H9 (cell line): ENCODE data around the gene CRYM. TPM values are rescaled to one million over a fixed set of nuclear protein-coding genes. Genes with fewer than 3 reads are reported as not detected.

Experiments
- DNase-seq: peaks from one replicate; pipeline ENCODE4 v3.0.0-alpha.2; 2017
- H2AFZ ChIP-seq: one replicate; pipeline ENCODE4 v1.6.1; 2013; ENCODE audit warnings: mild to moderate bottlenecking, low read length, control low read depth, moderate library complexity
- H2AK5ac ChIP-seq: 2 replicates; pipeline ENCODE4 v1.6.1; 2013; ENCODE audit warnings: low read length, control low read depth, mixed read lengths; ENCODE audit not compliant: insufficient read length
- H2BK120ac ChIP-seq: one replicate; pipeline ENCODE4 v1.6.1; 2013; ENCODE audit warnings: low read depth, mild to moderate bottlenecking, low read length, control low read depth, inconsistent platforms; ENCODE audit not compliant: poor library complexity, severe bottlenecking
- H2BK12ac ChIP-seq: 2 replicates; pipeline ENCODE4 v1.6.1; 2013; ENCODE audit warnings: low read length, control low read depth, mixed read lengths, low read depth; ENCODE audit not compliant: insufficient read length
- H2BK15ac ChIP-seq: 2 replicates; pipeline ENCODE4 v1.6.1; 2013; ENCODE audit warnings: low read depth, low read length, control low read depth
- H2BK20ac ChIP-seq: one replicate; pipeline ENCODE4 v1.6.1; 2013; ENCODE audit warnings: low read depth, mild to moderate bottlenecking, low read length, control low read depth, inconsistent platforms; ENCODE audit not compliant: poor library complexity, severe bottlenecking
- H2BK5ac ChIP-seq: 2 replicates; pipeline ENCODE4 v1.6.1; 2013; ENCODE audit warnings: low read length, control low read depth, mixed read lengths; ENCODE audit not compliant: insufficient read length
- H3K14ac ChIP-seq: 2 replicates; pipeline ENCODE4 v1.6.1; 2013; ENCODE audit warnings: low read length, control low read depth; ENCODE audit not compliant: insufficient read depth
- H3K18ac ChIP-seq: 2 replicates; pipeline ENCODE4 v1.6.1; 2013; ENCODE audit warnings: low read depth, mild to moderate bottlenecking, mixed read lengths, low read length, control low read depth; ENCODE audit not compliant: insufficient read length
- H3K23ac ChIP-seq: 2 replicates; pipeline ENCODE4 v1.6.1; 2013; ENCODE audit warnings: low read length, control low read depth, mixed read lengths, low read depth; ENCODE audit not compliant: insufficient read length
- H3K23me2 ChIP-seq: 2 replicates; pipeline ENCODE4 v1.6.1; 2013; ENCODE audit warnings: low read depth, mild to moderate bottlenecking, mixed read lengths, low read length, control low read depth; ENCODE audit not compliant: insufficient read length, poor library complexity, severe bottlenecking
- H3K27ac ChIP-seq: 2 replicates; pipeline ENCODE4 v1.5.1; 2013; ENCODE audit warnings: low read length, control low read depth, mixed read lengths, low read depth; ENCODE audit not compliant: insufficient read length
- H3K27me3 ChIP-seq: 2 replicates; pipeline ENCODE4 v1.6.1; 2013; ENCODE audit warnings: low read length, control low read depth, inconsistent platforms; ENCODE audit not compliant: insufficient read depth
- H3K4ac ChIP-seq: 2 replicates; pipeline ENCODE4 v1.6.1; 2013; ENCODE audit warnings: low read depth, mild to moderate bottlenecking, control low read depth, inconsistent platforms, low read length, moderate library complexity
- H3K4me1 ChIP-seq: 2 replicates; pipeline ENCODE4 v1.6.1; 2013; ENCODE audit warnings: low read length, control low read depth, inconsistent platforms; ENCODE audit not compliant: insufficient read depth
- H3K4me2 ChIP-seq: 2 replicates; pipeline ENCODE4 v1.6.1; 2013; ENCODE audit warnings: low read length, control low read depth, mixed read lengths; ENCODE audit not compliant: insufficient read length, insufficient read depth
- H3K56ac ChIP-seq: 2 replicates; pipeline ENCODE4 v1.6.1; 2013; ENCODE audit warnings: low read depth, mild to moderate bottlenecking, mixed read lengths, low read length, control low read depth; ENCODE audit not compliant: insufficient read length
- H3K79me1 ChIP-seq: 2 replicates; pipeline ENCODE4 v1.6.1; 2013; ENCODE audit warnings: low read depth, mild to moderate bottlenecking, moderate library complexity, low read length, control low read depth, inconsistent platforms; ENCODE audit not compliant: insufficient read depth, poor library complexity, severe bottlenecking
- H3K79me2 ChIP-seq: 2 replicates; pipeline ENCODE4 v1.6.1; 2013; ENCODE audit warnings: low read length, control low read depth, inconsistent platforms; ENCODE audit not compliant: insufficient read depth
- H3K9ac ChIP-seq: 2 replicates; pipeline ENCODE4 v1.6.1; 2013; ENCODE audit warnings: low read length, control low read depth, mixed read lengths; ENCODE audit not compliant: insufficient read length; ENCODE audit errors: extremely low read depth
- H3K9me3 ChIP-seq: one replicate; pipeline ENCODE4 v1.6.1; 2013; ENCODE audit warnings: low read depth, low read length, inconsistent platforms; ENCODE audit not compliant: control insufficient read depth
- H3T11ph ChIP-seq: one replicate; pipeline ENCODE4 v1.6.1; 2013; ENCODE audit warnings: mild to moderate bottlenecking, low read length, control low read depth, inconsistent platforms
- H4K20me1 ChIP-seq: one replicate; pipeline ENCODE4 v1.6.1; 2013; ENCODE audit not compliant: control insufficient read depth, insufficient read length, insufficient read depth
- H4K5ac ChIP-seq: 2 replicates; pipeline ENCODE4 v1.6.1; 2013; ENCODE audit warnings: low read depth, mild to moderate bottlenecking, mixed read lengths, low read length, control low read depth; ENCODE audit not compliant: insufficient read length
- H4K8ac ChIP-seq: replicated peaks from 2 replicates; pipeline ENCODE4 v1.6.1; 2013; ENCODE audit warnings: low read length, control low read depth, mixed read lengths, low read depth; ENCODE audit not compliant: insufficient read length
- H4K91ac ChIP-seq: 2 replicates; pipeline ENCODE4 v1.6.1; 2013; ENCODE audit warnings: low read depth, mild to moderate bottlenecking, moderate library complexity, mixed read lengths, low read length, control low read depth; ENCODE audit not compliant: insufficient read length
- H3K27ac Mint-ChIP-seq, 3 experiments: 2 replicates in 2 of 3; 3 replicates in 1 of 3; pipeline ENCODE4 v1.8.0; 2020 to 2021; ENCODE audit warnings: mixed read lengths in 3 of 3, mild to moderate bottlenecking in 1 of 3, moderate library complexity in 1 of 3
- H3K27me3 Mint-ChIP-seq: 2 replicates; pipeline ENCODE4 v1.8.0; 2021; ENCODE audit warnings: low read depth, mild to moderate bottlenecking, moderate library complexity, mixed read lengths
- H3K36me3 Mint-ChIP-seq, 3 experiments: 2 replicates in 2 of 3; 3 replicates in 1 of 3; pipeline ENCODE4 v1.8.0; 2020 to 2021; ENCODE audit warnings: low read depth in 3 of 3, mixed read lengths in 3 of 3; ENCODE audit not compliant: insufficient read depth in 1 of 3
- H3K4me1 Mint-ChIP-seq, 2 experiments: 2 replicates each; pipeline ENCODE4 v1.8.0; 2020; ENCODE audit warnings: mixed read lengths in 2 of 2
- H3K4me3 Mint-ChIP-seq, 2 experiments: 2 replicates in 1 of 2; 3 replicates in 1 of 2; pipeline ENCODE4 v1.8.0; 2020 to 2021; ENCODE audit warnings: mild to moderate bottlenecking in 2 of 2, mixed read lengths in 2 of 2, moderate library complexity in 1 of 2
- H3K9me3 Mint-ChIP-seq, 2 experiments: 2 replicates in 1 of 2; 3 replicates in 1 of 2; pipeline ENCODE4 v1.8.0; 2020; ENCODE audit warnings: mild to moderate bottlenecking in 2 of 2, mixed read lengths in 2 of 2, moderate library complexity in 1 of 2
- CTCF ChIP-seq: fragments of 200-600 bp; sonication (generic); conservative IDR thresholded peaks from 3 replicates; pipeline ENCODE4 v1.8.0; 2021; ENCODE audit warnings: antibody characterized with exemption, mild to moderate bottlenecking
- WGBS: extraction: QIAGEN DNeasy Blood & Tissue Kit; methylation state at CpG from one replicate; pipeline ENCODE4 v1.1.7; 2013; ENCODE audit warnings: missing lambda C conversion rate, low lambda C conversion rate, mixed read lengths; ENCODE audit not compliant: insufficient read length; ENCODE audit errors: extremely low coverage; 5-methylcytosine and 5-hydroxymethylcytosine counted together
- total RNA-seq: library from RNA; stranded (reverse); gene quantifications from 2 replicates; pipeline ENCODE4 v1.2.1, GENCODE V29; 2021

The CRYM gene
- total RNA-seq, 1 experiment from 2014 or later: 17.8 TPM

DNA sequence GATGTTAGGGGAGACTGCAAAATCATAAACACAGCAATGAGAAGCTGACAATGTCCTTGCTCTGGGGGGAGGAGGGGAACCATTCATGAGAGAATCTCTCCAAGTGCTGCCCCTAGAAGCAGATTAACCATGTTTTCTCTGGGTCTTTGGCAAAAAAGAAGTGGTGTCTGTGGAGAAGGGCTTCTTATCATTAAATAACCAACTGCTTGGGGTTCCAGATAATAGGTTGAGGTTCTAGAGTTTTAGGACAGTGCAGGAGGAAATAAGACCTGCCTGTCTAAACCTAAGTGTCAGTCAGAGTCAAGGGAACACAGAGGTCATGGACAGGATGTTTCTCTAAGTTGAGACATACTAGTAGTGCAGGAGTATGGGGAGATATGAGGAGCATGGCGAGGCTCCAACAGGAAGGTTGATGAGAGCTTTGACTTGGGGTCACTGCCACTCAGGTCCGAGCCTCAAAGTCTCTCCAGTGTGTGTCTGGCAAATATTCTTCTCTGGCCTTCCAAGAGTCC, 49.7 kb downstream of the CRYM start:
- Histone ChIP-seq H3K56ac (no peak overlapping the region), H2AK5ac (no peak overlapping the region), H3K14ac (no peak overlapping the region), H3K4ac (no peak overlapping the region), H3K27me3 (no peaks in the 10 kb centered on the region), H3K9ac (no peak overlapping the region), H3K4me2 (no peak overlapping the region), H4K8ac (no peak overlapping the region), H3K4me1 (peaks cover 3% of the 10 kb centered on the region; the same call in 1 of the 2 replicates), H2BK20ac (no peak overlapping the region), H3K79me2 (no peaks in the 10 kb centered on the region), H4K91ac (no peak overlapping the region), H3K23me2 (no peaks in the 10 kb centered on the region), H3K79me1 (no peaks in the 10 kb centered on the region), H3K23ac (no peak overlapping the region), H3T11ph (no peak overlapping the region), H2AFZ (no peak overlapping the region), H3K18ac (no peak overlapping the region), H4K20me1 (no peaks in the 10 kb centered on the region), H3K9me3 (no peaks in the 10 kb centered on the region), H2BK15ac (no peak overlapping the region), H2BK120ac (no peak overlapping the region), H2BK5ac (no peak overlapping the region), H4K5ac (no peak overlapping the region), H2BK12ac (no peak overlapping the region), H3K27ac (no peak overlapping the region)
- WGBS: no CpG with 5 or more reads among the region's 2 CpGs
- Mint-ChIP-seq H3K9me3 (no peaks in the 10 kb centered on the region), H3K4me1 (peaks cover 13 to 18% of the 10 kb centered on the region in 2 experiments), H3K36me3 (no peaks in the 10 kb centered on the region), H3K27me3 (peaks cover 15% of the 10 kb centered on the region), H3K27ac (no peak overlapping the region), H3K4me3 (no peak overlapping the region)
- TF ChIP-seq CTCF: no peak
- no peak for DNase-seq
